ENCODE measurements around the gene SETDB2.

GRCh38 chr13:49524740-49525501 is 80.8 kb downstream of the SETDB2 start:
- TF ChIP-seq POLR2A (IDR thresholded peaks at IDR 0.05) (no peak), CTCF (IDR thresholded peaks at IDR 0.05 in 4 of 5, conservative IDR thresholded peaks at IDR 0.05 in 1 of 5) (no peak)
